Ovary (tissue), 3 donors: ENCODE results near the gene COMTD1.

Experiments used
- CTCF ChIP-seq, 3 donors: fragments of 450-650 bp in 2 of 3; fragments of 200-600 bp in 1 of 3; IDR thresholded peaks; one replicate each; pipeline versions ENCODE4 v1.5.1 to v1.8.0; 2016 to 2022; ENCODE audit warnings: antibody characterized with exemption in 3 of 3, mild to moderate bottlenecking in 1 of 3
- EP300 ChIP-seq: sonication (generic); formaldehyde crosslinking; IDR thresholded peaks from one replicate; pipeline ENCODE4 v1.6.1; 2017; ENCODE audit warnings: antibody characterized with exemption
- POLR2A ChIP-seq: fragments of 450-650 bp; IDR thresholded peaks from one replicate; pipeline ENCODE4 v1.6.1; 2017; ENCODE audit warnings: antibody characterized with exemption, mild to moderate bottlenecking, moderate library complexity
- donor health status: DM: no; HTN: no; CAD: no.

- TF ChIP-seq CTCF (IDR thresholded peaks at IDR 0.05) (no peak), POLR2A (no peak), EP300 (no peak)
These were observed 31.2 kb upstream of the COMTD1 start for GRCh38 chr10:75266945-75267344.
